ENCODE measurements around the gene ECE1. TPM values are rescaled to one million over a fixed set of nuclear protein-coding genes. Genes with fewer than 3 reads are reported as not detected.

The ECE1 gene
- total RNA-seq, 1 experiment from 2014 or later, result 192 TPM

GRCh38 chr1:21321963-21322680, 31.9 kb upstream of the ECE1 start:
- TF ChIP-seq TCF7L2 (IDR thresholded peaks at IDR 0.05; ENCODE audit: low read depth, low read length), result no peak
- no peak for TF ChIP-seq CTCF (IDR thresholded peaks at IDR 0.05)
- TF ChIP-seq REST (IDR thresholded peaks at IDR 0.05; ENCODE audit: insufficient read depth in 1 of 2, low read depth in 2 of 2, low read length in 1 of 2), result no peak
- H3K4me1 ChIP-seq (ENCODE audit: control insufficient read depth, insufficient read depth, low read length), result peaks cover 85% of the 10 kb centered on the region
- POLR2A ChIA-PET, result no interaction called here
- ATAC-seq (no peak), DNase-seq (ENCODE audit: low read depth, low spot score) (no peak)
- H3K27ac ChIP-seq (ENCODE audit: low read length), result peak overlapping the region; percentile 97
- CTCF ChIA-PET, result interaction anchor here (0.9 to 1.5 kb wide), 2 partner anchors 52 to 67 kb away, joined by 3 read pairs; no protein-coding TSS in a partner anchor
- no peaks in the 10 kb centered on the region for H3K36me3 ChIP-seq (ENCODE audit: control insufficient read depth, insufficient read depth, low read length)
- H3K4me3 ChIP-seq (ENCODE audit: low read depth in 2 of 2, low read length in 2 of 2), result no peak overlapping the region
- H3K27me3 ChIP-seq (ENCODE audit: control insufficient read depth, insufficient read depth, low read length), result no peaks in the 10 kb centered on the region
- H3K9me3 ChIP-seq (ENCODE audit: control insufficient read depth, insufficient read depth, low read depth, low read length), result no peaks in the 10 kb centered on the region
- BruUV-seq (replicated peaks), result no TSS peak
- in situ Hi-C loops (cut with HindIII; ENCODE audit: low pct_unique_long_range_greater_than_20kb, low sequenced_read_pairs) (no loop called here), intact Hi-C loops (cut with micrococcal nuclease; ENCODE audit: unreplicated experiment) (no loop called here)

- H3K4me1 ChIP-seq (ENCODE audit: control insufficient read depth, insufficient read depth, low read length), result peaks cover 70% of the 10 kb centered on the region
- TF ChIP-seq CTCF (IDR thresholded peaks at IDR 0.05), result no peak
- no peak for TF ChIP-seq TCF7L2 (IDR thresholded peaks at IDR 0.05; ENCODE audit: low read depth, low read length)
- TF ChIP-seq POLR2AphosphoS5 (IDR thresholded peaks at IDR 0.05; ENCODE audit: low read depth, low read length), result no peak
- no peak for TF ChIP-seq REST (IDR thresholded peaks at IDR 0.05; ENCODE audit: insufficient read depth in 1 of 2, low read depth in 2 of 2, low read length in 1 of 2)
- no peak for TF ChIP-seq SIN3A (IDR thresholded peaks at IDR 0.05; ENCODE audit: borderline replicate concordance, insufficient read depth, low read depth, low read length)
- no peaks in the 10 kb centered on the region for H3K9me3 ChIP-seq (ENCODE audit: control insufficient read depth, insufficient read depth, low read depth, low read length)
- CTCF ChIA-PET, result interaction anchor here (1.5 kb wide), 1 partner anchor 50 kb away, joined by 3 read pairs; no protein-coding TSS in a partner anchor
- ATAC-seq, result no peak
- H3K36me3 ChIP-seq (ENCODE audit: control insufficient read depth, insufficient read depth, low read length), result no peaks in the 10 kb centered on the region
- no peak for DNase-seq (ENCODE audit: low read depth, low spot score)
- H3K27me3 ChIP-seq (ENCODE audit: control insufficient read depth, insufficient read depth, low read length), result no peaks in the 10 kb centered on the region
- POLR2A ChIA-PET, result no interaction called here
- no peak overlapping the region for H3K4me3 ChIP-seq (ENCODE audit: low read depth in 2 of 2, low read length in 2 of 2)
- peak overlapping the region; percentile 73 for H3K27ac ChIP-seq (ENCODE audit: low read length)
- BruUV-seq (replicated peaks), result no TSS peak
- in situ Hi-C loops (cut with HindIII; ENCODE audit: low pct_unique_long_range_greater_than_20kb, low sequenced_read_pairs), result no loop called here
- intact Hi-C loops (cut with micrococcal nuclease; ENCODE audit: unreplicated experiment), result no loop called here
Observed at GRCh38 chr1:21320410-21321108, 30.3 kb upstream of the ECE1 start.
